GM10248 (cell line): ENCODE data around the gene YIPF5.

ENCODE experiments used
- CTCF ChIA-PET: fragments of 300-600 bp; sonication (Branson Sonifier 250); formaldehyde crosslinking; extraction: SDS; loops from one replicate; lab custom pipeline; 2021; ENCODE audit warnings: antibody characterized with exemption; lab: Yijun Ruan, JAX
- POLR2A ChIA-PET: fragments of 350-650 bp; sonication (Branson Sonifier 250); formaldehyde crosslinking; extraction: SDS; loops from one replicate; lab custom pipeline; 2020; ENCODE audit warnings: antibody characterized with exemption; lab: Yijun Ruan, JAX
- DNase-seq: peaks from one replicate; pipeline ENCODE4 v3.0.0; 2012; ENCODE audit errors: extremely low spot score
- TF ChIP-seq, protein P1 (sequence below): IDR thresholded peaks from 2 replicates; pipeline ENCODE4 v1.5.1; 2012; ENCODE audit warnings: mild to moderate bottlenecking, low read depth; ENCODE audit errors: extremely low read depth, missing control alignments, control extremely low read depth

YIPF5 gene

DNA sequence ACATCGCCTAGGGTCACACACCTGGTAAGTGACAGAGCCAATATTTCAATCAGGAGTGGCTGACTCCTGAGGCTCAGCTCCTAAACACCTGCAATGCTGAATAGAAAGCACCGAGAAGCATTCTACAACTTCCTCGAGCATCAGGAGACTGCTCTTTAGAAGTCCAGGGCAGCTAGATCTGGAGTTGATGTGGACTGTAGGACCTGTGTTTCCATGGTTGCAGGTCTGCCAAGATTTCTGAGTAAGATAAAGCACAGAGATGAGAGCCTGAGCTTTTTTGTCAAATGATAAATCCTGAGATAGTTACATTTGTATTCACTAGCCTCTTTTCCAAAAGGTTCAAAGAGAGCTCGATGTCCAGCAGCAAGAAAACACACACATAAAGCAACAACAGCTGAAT is 43.8 kb downstream of the YIPF5 start:
- DNase-seq, result no peak
- ChIA-PET POLR2A (no interaction called here), CTCF (interaction anchor here (0.8 to 3.1 kb wide), 5 partner anchors 9 to 32 kb away, joined by 3 to 12 read pairs (median 3); no protein-coding TSS in a partner anchor)

DNA sequence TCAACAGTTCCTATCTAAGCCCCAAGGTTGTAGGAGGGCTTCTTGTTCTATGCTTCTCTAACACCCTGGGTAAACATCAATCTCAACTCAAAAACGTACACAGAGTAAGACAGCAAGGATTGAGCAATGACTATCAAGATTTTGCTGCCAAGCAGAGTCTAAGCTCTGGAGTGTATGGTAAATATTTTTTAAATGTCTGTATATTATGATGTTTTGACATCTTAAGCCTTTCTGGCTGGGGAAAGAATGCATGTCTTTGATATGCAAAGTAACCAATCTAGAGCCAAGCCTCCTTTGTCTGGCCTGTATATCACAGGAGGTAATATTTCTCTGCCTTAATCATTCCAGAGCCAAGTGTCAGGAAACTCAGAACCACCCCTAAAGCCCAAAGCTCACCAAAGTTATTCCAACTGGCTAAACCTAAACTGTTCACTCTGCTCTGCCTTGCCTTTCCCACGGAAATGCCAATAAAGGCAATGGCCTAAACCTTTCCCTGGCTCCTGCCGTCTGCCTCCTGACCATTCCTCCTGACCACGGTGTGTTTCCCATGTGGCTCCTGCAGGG is 45.2 kb downstream of the YIPF5 start:
- DNase-seq, result no peak
- ChIA-PET POLR2A (no interaction called here), CTCF (interaction anchor here (1.6 to 3.1 kb wide), 2 partner anchors 8 to 15 kb away, joined by 4 to 12 read pairs; no protein-coding TSS in a partner anchor)
- TF ChIP-seq, protein P1, sequence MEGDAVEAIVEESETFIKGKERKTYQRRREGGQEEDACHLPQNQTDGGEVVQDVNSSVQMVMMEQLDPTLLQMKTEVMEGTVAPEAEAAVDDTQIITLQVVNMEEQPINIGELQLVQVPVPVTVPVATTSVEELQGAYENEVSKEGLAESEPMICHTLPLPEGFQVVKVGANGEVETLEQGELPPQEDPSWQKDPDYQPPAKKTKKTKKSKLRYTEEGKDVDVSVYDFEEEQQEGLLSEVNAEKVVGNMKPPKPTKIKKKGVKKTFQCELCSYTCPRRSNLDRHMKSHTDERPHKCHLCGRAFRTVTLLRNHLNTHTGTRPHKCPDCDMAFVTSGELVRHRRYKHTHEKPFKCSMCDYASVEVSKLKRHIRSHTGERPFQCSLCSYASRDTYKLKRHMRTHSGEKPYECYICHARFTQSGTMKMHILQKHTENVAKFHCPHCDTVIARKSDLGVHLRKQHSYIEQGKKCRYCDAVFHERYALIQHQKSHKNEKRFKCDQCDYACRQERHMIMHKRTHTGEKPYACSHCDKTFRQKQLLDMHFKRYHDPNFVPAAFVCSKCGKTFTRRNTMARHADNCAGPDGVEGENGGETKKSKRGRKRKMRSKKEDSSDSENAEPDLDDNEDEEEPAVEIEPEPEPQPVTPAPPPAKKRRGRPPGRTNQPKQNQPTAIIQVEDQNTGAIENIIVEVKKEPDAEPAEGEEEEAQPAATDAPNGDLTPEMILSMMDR, result no peak

More for the DNA sequence above, 43.8 kb downstream of the YIPF5 start:
- TF ChIP-seq, protein P1, result no peak

DNA sequence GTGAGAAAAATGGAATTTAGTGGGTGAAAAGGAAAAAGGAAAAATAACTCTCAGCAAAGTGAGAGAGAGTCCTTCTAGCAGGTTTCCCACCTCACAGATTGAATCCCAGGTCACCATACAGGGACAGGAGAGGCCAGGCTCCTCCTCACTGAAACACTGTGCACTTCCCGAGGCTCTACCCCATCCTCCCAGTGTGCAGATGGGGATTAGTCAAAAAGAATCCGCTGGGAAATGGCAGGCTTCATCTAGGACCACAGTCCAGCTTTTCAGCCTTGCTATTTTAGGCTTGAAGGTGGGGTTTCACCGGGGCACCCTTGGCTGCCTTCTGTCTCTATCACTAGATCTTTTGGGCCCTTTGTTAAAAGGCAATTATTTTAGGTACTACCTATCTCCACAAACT is 47.8 kb downstream of the YIPF5 start:
- DNase-seq, result no peak
- ChIA-PET POLR2A (no interaction called here), CTCF (interaction anchor here (1.1 kb wide), 1 partner anchor 18 kb away, joined by 3 read pairs; no protein-coding TSS in a partner anchor)
- TF ChIP-seq, protein P1, result no peak

DNA sequence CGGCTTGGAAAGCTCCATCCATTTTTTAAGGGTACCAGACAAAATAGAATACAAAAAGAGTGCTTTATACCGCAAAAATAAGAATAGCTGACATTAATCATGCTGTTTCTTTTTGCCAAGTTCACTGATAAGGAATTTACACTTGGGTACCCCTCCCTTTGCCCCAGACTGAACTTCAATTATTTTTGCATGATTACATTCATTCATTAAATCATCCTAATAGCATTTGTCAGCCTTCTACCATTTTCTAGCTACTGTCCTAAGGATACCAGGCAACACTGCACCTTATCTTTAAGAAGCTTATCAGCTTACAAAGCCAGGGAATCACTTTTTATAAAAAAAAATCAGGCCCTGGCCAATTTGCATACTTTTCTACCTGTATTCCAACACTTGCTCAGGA is 48.4 kb downstream of the YIPF5 start:
- TF ChIP-seq, protein P1, result no peak
- POLR2A ChIA-PET, result no interaction called here
- no peak for DNase-seq
- CTCF ChIA-PET, result interaction anchor here (1.1 to 1.5 kb wide), 2 partner anchors 18 to 19 kb away, joined by 3 to 4 read pairs; no protein-coding TSS in a partner anchor

DNA sequence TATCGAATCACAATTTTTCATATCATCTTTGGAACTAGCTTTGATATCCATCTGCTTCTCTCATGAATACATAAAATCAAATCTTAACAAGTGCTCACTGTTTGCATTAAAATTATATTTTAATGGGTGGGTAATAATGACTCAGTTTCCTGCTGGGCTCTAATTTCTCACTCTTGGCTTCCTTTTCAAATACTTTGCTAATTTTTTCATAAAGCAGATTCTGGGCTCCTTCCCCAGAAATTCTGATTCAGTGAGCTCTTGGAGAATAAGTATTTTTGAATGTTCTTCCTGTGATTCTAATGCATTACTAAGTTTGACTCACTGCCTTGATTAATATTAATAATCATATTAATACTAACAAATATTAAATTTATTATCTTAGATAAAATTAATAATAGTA is 48.9 kb downstream of the YIPF5 start:
- ChIA-PET CTCF (interaction anchor here (1.1 to 1.5 kb wide), 2 partner anchors 18 to 19 kb away, joined by 3 to 4 read pairs; no protein-coding TSS in a partner anchor), POLR2A (no interaction called here)
- TF ChIP-seq, protein P1, result no peak
- no peak for DNase-seq

DNA sequence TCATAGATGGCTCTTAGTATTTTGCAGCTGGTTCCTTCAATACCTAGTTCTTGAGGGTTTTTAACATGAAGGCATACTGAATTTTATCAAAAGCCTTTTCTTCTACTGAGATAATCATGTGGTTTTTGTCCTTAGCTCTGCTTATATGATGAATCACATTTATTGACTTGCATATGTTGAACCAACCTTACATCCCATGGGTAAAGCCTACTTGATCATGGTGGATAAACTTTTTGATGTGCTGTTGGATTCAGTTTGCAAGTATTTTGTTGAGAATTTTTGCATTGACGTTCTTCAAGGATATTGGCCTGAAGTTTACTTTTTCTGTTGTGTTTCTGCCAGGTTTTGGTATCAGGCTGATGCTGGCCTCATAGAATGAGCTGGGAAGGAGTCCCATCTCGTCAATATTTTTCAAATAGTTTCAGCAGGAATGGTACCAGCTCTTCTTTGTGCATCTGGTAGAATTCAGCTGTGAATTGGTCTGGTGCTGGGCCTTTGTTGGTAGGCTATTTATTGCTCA is 49.7 kb downstream of the YIPF5 start:
- POLR2A ChIA-PET, result no interaction called here
- CTCF ChIA-PET, result interaction anchor here (1.5 kb wide), 1 partner anchor 19 kb away, joined by 4 read pairs; no protein-coding TSS in a partner anchor
- no peak for DNase-seq
- TF ChIP-seq, protein P1, result no peak
